BLaER1 treated with 17β-estradiol and CSF1 and Interleukin-3, amounts not matched to agents 10 nM and 100 nM (cell line): Measurements from ENCODE around the gene KPTN.

ENCODE experiments used
- H3K27ac ChIP-seq, 11 experiments: shearing (Covaris generic); formaldehyde crosslinking; 2 replicates each; pipeline ENCODE4 v1.8.1; 2022
- H3K27me3 ChIP-seq, 11 experiments: shearing (Covaris generic); formaldehyde crosslinking; 2 replicates each; pipeline ENCODE4 v1.8.1; 2022
- H3K36me3 ChIP-seq, 11 experiments: shearing (Covaris generic); formaldehyde crosslinking; 2 replicates each; pipeline ENCODE4 v1.8.1; 2022
- H3K4me1 ChIP-seq, 10 experiments: shearing (Covaris generic); formaldehyde crosslinking; 2 replicates each; pipeline ENCODE4 v1.8.1; 2022
- H3K4me2 ChIP-seq, 11 experiments: shearing (Covaris generic); formaldehyde crosslinking; 2 replicates each; pipeline ENCODE4 v1.8.1; 2022
- H3K4me3 ChIP-seq, 10 experiments: shearing (Covaris generic); formaldehyde crosslinking; 2 replicates each; pipeline ENCODE4 v1.8.1; 2022
- H3K9ac ChIP-seq, 11 experiments: shearing (Covaris generic); formaldehyde crosslinking; 2 replicates each; pipeline ENCODE4 v1.8.1; 2022
- H3K9me3 ChIP-seq, 11 experiments: shearing (Covaris generic); formaldehyde crosslinking; replicated peaks in 1 of 11; 2 replicates each; pipeline ENCODE4 v1.8.1; 2022
- H4K20me1 ChIP-seq, 11 experiments: shearing (Covaris generic); formaldehyde crosslinking; 2 replicates each; pipeline ENCODE4 v1.8.1; 2022
- Cebpa-rat ChIP-seq, 11 experiments: shearing (Covaris generic); IDR thresholded peaks; 2 replicates each; pipeline ENCODE4 v1.8.1; 2022

Gene KPTN

DNA sequence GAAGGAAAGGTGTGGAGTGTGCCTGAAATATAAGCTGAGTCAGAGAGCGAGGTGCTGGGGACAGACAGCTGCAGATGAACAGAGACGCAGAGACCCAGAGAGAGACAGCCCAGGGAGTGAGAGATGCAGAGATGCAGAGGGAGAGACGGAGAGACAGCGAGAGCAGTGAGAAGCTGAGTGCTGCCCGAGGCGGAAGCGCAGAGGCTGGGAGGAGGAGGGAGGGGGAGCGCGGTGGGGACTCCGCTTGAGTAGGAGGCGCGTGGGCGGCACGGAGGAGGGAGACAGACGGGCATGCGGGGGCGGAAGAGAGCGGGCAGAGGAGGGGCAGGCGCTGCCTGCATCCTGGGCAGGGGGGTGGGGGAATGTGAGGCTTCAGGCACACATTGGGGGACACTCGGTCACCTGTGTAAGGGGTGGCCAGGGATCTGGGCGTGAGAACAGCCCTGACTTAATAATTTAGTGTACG, 38.0 kb downstream of the KPTN start:
- H3K4me1 ChIP-seq, result peaks cover 13 to 24% (median 21%) of the 10 kb centered on the region in 10 experiments
- TF ChIP-seq Cebpa-rat (IDR thresholded peaks at IDR 0.05), result no peak
- H3K9me3 ChIP-seq, result no peaks in the 10 kb centered on the region; a peak in 1 of 22 replicates
- H3K9ac ChIP-seq, result peak overlapping the region in 1 of 11 experiments; percentile 32; a peak in 1 of 22 replicates
- no peaks in the 10 kb centered on the region for H3K36me3 ChIP-seq
- H4K20me1 ChIP-seq, result peaks cover 0 to 43% (median 6%) of the 10 kb centered on the region in 11 experiments; a peak in 11 of 22 replicates
- H3K4me2 ChIP-seq, result peak overlapping the region; percentile 62 to 90 (median 75)
- H3K27ac ChIP-seq, result no peak overlapping the region
- peaks cover 68 to 100% (median 88%) of the 10 kb centered on the region in 11 experiments for H3K27me3 ChIP-seq
- H3K4me3 ChIP-seq, result peak overlapping the region in 3 of 10 experiments; percentile 21 to 44 (median 35); a peak in 5 of 20 replicates

- Histone ChIP-seq H3K9me3 (no peaks in the 10 kb centered on the region; a peak in 1 of 22 replicates), H4K20me1 (peaks cover 0 to 48% (median 7%) of the 10 kb centered on the region in 11 experiments; a peak in 11 of 22 replicates), H3K27ac (no peak overlapping the region), H3K4me2 (peak overlapping the region; percentile 62 to 90 (median 75)), H3K9ac (peak overlapping the region in 1 of 11 experiments; percentile 32; a peak in 1 of 22 replicates), H3K4me1 (peaks cover 13 to 24% (median 21%) of the 10 kb centered on the region in 10 experiments), H3K4me3 (peak overlapping the region in 3 of 10 experiments; percentile 21 to 44 (median 35); a peak in 5 of 20 replicates), H3K36me3 (no peaks in the 10 kb centered on the region), H3K27me3 (peaks cover 72 to 100% (median 91%) of the 10 kb centered on the region in 11 experiments)
- TF ChIP-seq Cebpa-rat (IDR thresholded peaks at IDR 0.05), result no peak
Observed at GRCh38 chr19:47445527-47445926, 38.5 kb downstream of the KPTN start.

- Histone ChIP-seq H3K4me2 (peak overlapping the region in 9 of 11 experiments; percentile 6 to 49 (median 25); a peak in 11 of 22 replicates), H3K36me3 (no peaks in the 10 kb centered on the region), H3K4me1 (peaks cover 13 to 24% (median 21%) of the 10 kb centered on the region in 10 experiments), H4K20me1 (peaks cover 0 to 41% (median 7%) of the 10 kb centered on the region in 11 experiments; a peak in 11 of 22 replicates), H3K9ac (no peak overlapping the region), H3K4me3 (no peak overlapping the region), H3K27me3 (peaks cover 80 to 100% (median 93%) of the 10 kb centered on the region in 11 experiments), H3K9me3 (no peaks in the 10 kb centered on the region; a peak in 1 of 22 replicates), H3K27ac (no peak overlapping the region)
- TF ChIP-seq Cebpa-rat (IDR thresholded peaks at IDR 0.05), result no peak
Observed at GRCh38 chr19:47444388-47444821, 39.6 kb downstream of the KPTN start.

- Histone ChIP-seq H3K27me3 (peaks cover 80 to 100% (median 93%) of the 10 kb centered on the region in 11 experiments), H3K4me3 (no peak overlapping the region), H4K20me1 (peaks cover 0 to 41% (median 7%) of the 10 kb centered on the region in 11 experiments; a peak in 11 of 22 replicates), H3K9ac (no peak overlapping the region), H3K4me2 (no peak overlapping the region), H3K4me1 (peaks cover 13 to 24% (median 21%) of the 10 kb centered on the region in 10 experiments), H3K9me3 (no peaks in the 10 kb centered on the region; a peak in 1 of 22 replicates), H3K27ac (no peak overlapping the region), H3K36me3 (no peaks in the 10 kb centered on the region)
- TF ChIP-seq Cebpa-rat (IDR thresholded peaks at IDR 0.05), result no peak
Observed at GRCh38 chr19:47443331-47443730, 40.7 kb downstream of the KPTN start.

DNA sequence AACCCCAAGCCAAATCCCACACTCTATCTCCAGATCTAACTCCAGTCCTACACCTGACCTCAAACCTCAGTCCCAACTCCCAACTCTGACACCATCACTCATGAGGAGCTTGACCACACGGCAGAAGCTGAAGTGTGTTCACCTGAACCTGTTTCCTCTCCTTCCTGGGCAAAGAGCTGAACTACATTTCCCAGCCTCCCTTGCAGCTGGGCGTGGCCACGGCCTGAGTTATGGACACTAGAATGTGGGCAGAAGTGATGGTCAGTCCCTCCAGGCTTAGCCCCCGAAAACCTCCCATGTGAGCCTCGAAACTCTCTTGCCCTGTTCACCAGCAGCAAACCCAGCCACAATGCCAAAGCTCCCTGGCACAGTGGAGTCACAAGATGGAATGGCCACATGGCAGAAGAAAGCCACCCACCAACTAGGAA, 45.2 kb downstream of the KPTN start:
- H3K9ac ChIP-seq, result no peak overlapping the region
- H4K20me1 ChIP-seq, result peaks cover 0 to 69% (median 16%) of the 10 kb centered on the region in 11 experiments; a peak in 10 of 22 replicates
- no peak overlapping the region for H3K4me3 ChIP-seq
- no peak overlapping the region for H3K4me2 ChIP-seq
- H3K27me3 ChIP-seq, result peaks cover 61 to 94% (median 85%) of the 10 kb centered on the region in 11 experiments
- no peak for TF ChIP-seq Cebpa-rat (IDR thresholded peaks at IDR 0.05)
- peaks cover 9 to 22% (median 17%) of the 10 kb centered on the region in 10 experiments; a peak in 18 of 20 replicates for H3K4me1 ChIP-seq
- H3K27ac ChIP-seq, result no peak overlapping the region
- no peaks in the 10 kb centered on the region for H3K36me3 ChIP-seq
- no peaks in the 10 kb centered on the region for H3K9me3 ChIP-seq

GRCh38 chr19:47437500-47437899, 46.5 kb downstream of the KPTN start:
- H3K27me3 ChIP-seq, result peaks cover 50 to 92% (median 76%) of the 10 kb centered on the region in 11 experiments

GRCh38 chr19:47436712-47437401, 47.2 kb downstream of the KPTN start:
- Histone ChIP-seq H3K9me3 (peaks cover 0 to 15% (median 12%) of the 10 kb centered on the region in 11 experiments; a peak in 15 of 22 replicates), H3K4me1 (peaks cover 21 to 36% (median 29%) of the 10 kb centered on the region in 10 experiments), H3K27me3 (peaks cover 48 to 92% (median 76%) of the 10 kb centered on the region in 11 experiments), H4K20me1 (peaks cover 0 to 55% (median 15%) of the 10 kb centered on the region in 11 experiments; a peak in 9 of 22 replicates), H3K9ac (no peak overlapping the region), H3K4me2 (peak overlapping the region in 1 of 11 experiments; percentile 63; a peak in 1 of 22 replicates), H3K36me3 (no peaks in the 10 kb centered on the region), H3K27ac (no peak overlapping the region), H3K4me3 (no peak overlapping the region)
- TF ChIP-seq Cebpa-rat (IDR thresholded peaks at IDR 0.05), result no peak

More at GRCh38 chr19:47437500-47437899, 46.5 kb downstream of the KPTN start:
- H3K4me2 ChIP-seq, result no peak overlapping the region
- no peak for TF ChIP-seq Cebpa-rat (IDR thresholded peaks at IDR 0.05)
- peaks cover 0 to 56% (median 16%) of the 10 kb centered on the region in 11 experiments; a peak in 9 of 22 replicates for H4K20me1 ChIP-seq
- H3K4me1 ChIP-seq, result peaks cover 15 to 30% (median 25%) of the 10 kb centered on the region in 10 experiments
- no peak overlapping the region for H3K9ac ChIP-seq
- H3K4me3 ChIP-seq, result no peak overlapping the region
- H3K36me3 ChIP-seq, result no peaks in the 10 kb centered on the region
- peaks cover 0 to 9% (median 7%) of the 10 kb centered on the region in 11 experiments; a peak in 15 of 22 replicates for H3K9me3 ChIP-seq
- H3K27ac ChIP-seq, result no peak overlapping the region

DNA sequence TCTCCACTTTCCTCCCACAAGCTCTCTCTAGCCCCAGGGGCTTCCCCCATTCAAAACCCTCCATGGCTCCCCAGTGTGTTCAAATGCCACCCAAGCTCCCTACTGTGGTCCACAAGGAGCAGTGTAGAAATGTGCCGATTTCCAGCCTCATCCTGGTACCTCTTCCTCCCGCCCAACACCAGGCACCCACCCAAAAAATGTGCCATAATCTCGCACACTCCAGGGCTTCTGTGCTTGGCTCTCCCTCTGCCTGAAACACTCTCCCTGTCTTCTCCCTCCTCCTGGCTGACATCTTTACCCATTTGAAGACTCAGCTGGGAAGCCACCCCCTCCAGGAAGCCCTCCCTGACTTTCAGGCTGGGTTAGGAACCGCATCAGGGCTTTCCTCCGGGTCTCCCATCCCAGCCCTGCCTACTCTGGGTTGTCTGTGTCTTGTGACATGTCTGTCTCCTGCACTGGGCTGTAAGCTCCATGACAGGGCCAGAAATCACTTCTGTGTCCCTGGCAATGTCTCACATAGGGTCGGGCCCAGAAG, 48.1 kb downstream of the KPTN start:
- Histone ChIP-seq H3K4me1 (peaks cover 21 to 36% (median 29%) of the 10 kb centered on the region in 10 experiments), H4K20me1 (peaks cover 0 to 47% (median 12%) of the 10 kb centered on the region in 11 experiments; a peak in 9 of 22 replicates), H3K4me2 (peak overlapping the region; percentile 48 to 80 (median 65); a peak in 19 of 22 replicates), H3K4me3 (no peak overlapping the region), H3K27ac (no peak overlapping the region), H3K9ac (no peak overlapping the region), H3K9me3 (peaks cover 0 to 21% (median 12%) of the 10 kb centered on the region in 11 experiments; a peak in 15 of 22 replicates), H3K36me3 (no peaks in the 10 kb centered on the region), H3K27me3 (peaks cover 49 to 92% (median 76%) of the 10 kb centered on the region in 11 experiments)
- no peak for TF ChIP-seq Cebpa-rat (IDR thresholded peaks at IDR 0.05)
